A549 (cell line): ENCODE measurements around the gene CHST11.

Experiments
- BCL3 ChIP-seq: fragments of >200 bp; sonication (Bioruptor Twin); formaldehyde crosslinking; IDR thresholded peaks from 3 replicates; pipeline ENCODE4 v1.6.1; 2016
- EHMT2 ChIP-seq: fragments of 200-600 bp; sonication (generic); IDR thresholded peaks from 2 replicates; pipeline ENCODE4 v1.6.1; 2016; ENCODE audit warnings: antibody characterized with exemption, low read depth, mild to moderate bottlenecking, moderate library complexity
- EP300 ChIP-seq, 2 experiments: fragments of >200 bp; sonication (Bioruptor Twin); formaldehyde crosslinking; IDR thresholded peaks; 2 replicates in 1 of 2; 3 replicates in 1 of 2; pipeline ENCODE4 v1.6.1; 2016 to 2017
- HDAC2 ChIP-seq: fragments of 200-600 bp; sonication (generic); IDR thresholded peaks from 2 replicates; pipeline ENCODE4 v1.6.1; 2016
- HMGXB4 ChIP-seq: fragments of 250-450 bp; sonication (Bioruptor Pico); IDR thresholded peaks from 2 replicates; pipeline ENCODE4 v1.5.0; 2021; ENCODE audit warnings: mild to moderate bottlenecking, moderate library complexity, borderline replicate concordance
- MYC ChIP-seq: IDR thresholded peaks from 2 replicates; pipeline ENCODE4 v1.6.1; 2012; ENCODE audit warnings: mild to moderate bottlenecking, inconsistent platforms, low read length, improper control_type of control experiment, borderline replicate concordance
- POLR2A ChIP-seq: IDR thresholded peaks from 2 replicates; pipeline ENCODE4 v1.6.1; 2012; ENCODE audit warnings: mild to moderate bottlenecking, low read length
- RAD21 ChIP-seq, 2 experiments: fragments of >200 bp in 1 of 2; sonication (Bioruptor Twin) in 1 of 2; formaldehyde crosslinking in 1 of 2; IDR thresholded peaks in 1 of 2; conservative IDR thresholded peaks in 1 of 2; 2 replicates in 1 of 2; 3 replicates in 1 of 2; pipeline ENCODE4 v1.6.1; 2012 to 2018; ENCODE audit warnings: inconsistent platforms in 1 of 2
- ZFP36 ChIP-seq: fragments of 450-650 bp; IDR thresholded peaks from 2 replicates; pipeline ENCODE4 v1.6.1; 2014; ENCODE audit warnings: borderline replicate concordance; ENCODE audit not compliant: partially characterized antibody
- TF ChIP-seq, protein P1 (sequence below): IDR thresholded peaks from 2 replicates; pipeline ENCODE4 v1.6.1; 2012
- TF ChIP-seq, protein P2 (sequence below): fragments of >200 bp; sonication (Bioruptor Twin); formaldehyde crosslinking; IDR thresholded peaks from 3 replicates; pipeline ENCODE4 v1.5.1; 2016
- TF ChIP-seq, protein P3 (sequence below): fragments of 200-600 bp; sonication (generic); IDR thresholded peaks from 2 replicates; pipeline ENCODE4 v1.6.1; 2016; ENCODE audit warnings: antibody characterized with exemption, mild to moderate bottlenecking, moderate library complexity

- TF ChIP-seq, protein P1, sequence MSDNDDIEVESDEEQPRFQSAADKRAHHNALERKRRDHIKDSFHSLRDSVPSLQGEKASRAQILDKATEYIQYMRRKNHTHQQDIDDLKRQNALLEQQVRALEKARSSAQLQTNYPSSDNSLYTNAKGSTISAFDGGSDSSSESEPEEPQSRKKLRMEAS, result no peak
- TF ChIP-seq, protein P2, sequence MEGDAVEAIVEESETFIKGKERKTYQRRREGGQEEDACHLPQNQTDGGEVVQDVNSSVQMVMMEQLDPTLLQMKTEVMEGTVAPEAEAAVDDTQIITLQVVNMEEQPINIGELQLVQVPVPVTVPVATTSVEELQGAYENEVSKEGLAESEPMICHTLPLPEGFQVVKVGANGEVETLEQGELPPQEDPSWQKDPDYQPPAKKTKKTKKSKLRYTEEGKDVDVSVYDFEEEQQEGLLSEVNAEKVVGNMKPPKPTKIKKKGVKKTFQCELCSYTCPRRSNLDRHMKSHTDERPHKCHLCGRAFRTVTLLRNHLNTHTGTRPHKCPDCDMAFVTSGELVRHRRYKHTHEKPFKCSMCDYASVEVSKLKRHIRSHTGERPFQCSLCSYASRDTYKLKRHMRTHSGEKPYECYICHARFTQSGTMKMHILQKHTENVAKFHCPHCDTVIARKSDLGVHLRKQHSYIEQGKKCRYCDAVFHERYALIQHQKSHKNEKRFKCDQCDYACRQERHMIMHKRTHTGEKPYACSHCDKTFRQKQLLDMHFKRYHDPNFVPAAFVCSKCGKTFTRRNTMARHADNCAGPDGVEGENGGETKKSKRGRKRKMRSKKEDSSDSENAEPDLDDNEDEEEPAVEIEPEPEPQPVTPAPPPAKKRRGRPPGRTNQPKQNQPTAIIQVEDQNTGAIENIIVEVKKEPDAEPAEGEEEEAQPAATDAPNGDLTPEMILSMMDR, result no peak
- TF ChIP-seq MYC, result no peak
- TF ChIP-seq POLR2A, result no peak
- no peak for TF ChIP-seq HDAC2
- TF ChIP-seq ZFP36, result no peak
- TF ChIP-seq HMGXB4 (CRISPR knock-in tag), result no peak
- no peak for TF ChIP-seq EHMT2
- TF ChIP-seq BCL3, result no peak
- no peak for TF ChIP-seq RAD21 (conservative IDR thresholded peaks at IDR 0.05 in 1 of 2, IDR thresholded peaks at IDR 0.05 in 1 of 2)
- TF ChIP-seq, protein P3, sequence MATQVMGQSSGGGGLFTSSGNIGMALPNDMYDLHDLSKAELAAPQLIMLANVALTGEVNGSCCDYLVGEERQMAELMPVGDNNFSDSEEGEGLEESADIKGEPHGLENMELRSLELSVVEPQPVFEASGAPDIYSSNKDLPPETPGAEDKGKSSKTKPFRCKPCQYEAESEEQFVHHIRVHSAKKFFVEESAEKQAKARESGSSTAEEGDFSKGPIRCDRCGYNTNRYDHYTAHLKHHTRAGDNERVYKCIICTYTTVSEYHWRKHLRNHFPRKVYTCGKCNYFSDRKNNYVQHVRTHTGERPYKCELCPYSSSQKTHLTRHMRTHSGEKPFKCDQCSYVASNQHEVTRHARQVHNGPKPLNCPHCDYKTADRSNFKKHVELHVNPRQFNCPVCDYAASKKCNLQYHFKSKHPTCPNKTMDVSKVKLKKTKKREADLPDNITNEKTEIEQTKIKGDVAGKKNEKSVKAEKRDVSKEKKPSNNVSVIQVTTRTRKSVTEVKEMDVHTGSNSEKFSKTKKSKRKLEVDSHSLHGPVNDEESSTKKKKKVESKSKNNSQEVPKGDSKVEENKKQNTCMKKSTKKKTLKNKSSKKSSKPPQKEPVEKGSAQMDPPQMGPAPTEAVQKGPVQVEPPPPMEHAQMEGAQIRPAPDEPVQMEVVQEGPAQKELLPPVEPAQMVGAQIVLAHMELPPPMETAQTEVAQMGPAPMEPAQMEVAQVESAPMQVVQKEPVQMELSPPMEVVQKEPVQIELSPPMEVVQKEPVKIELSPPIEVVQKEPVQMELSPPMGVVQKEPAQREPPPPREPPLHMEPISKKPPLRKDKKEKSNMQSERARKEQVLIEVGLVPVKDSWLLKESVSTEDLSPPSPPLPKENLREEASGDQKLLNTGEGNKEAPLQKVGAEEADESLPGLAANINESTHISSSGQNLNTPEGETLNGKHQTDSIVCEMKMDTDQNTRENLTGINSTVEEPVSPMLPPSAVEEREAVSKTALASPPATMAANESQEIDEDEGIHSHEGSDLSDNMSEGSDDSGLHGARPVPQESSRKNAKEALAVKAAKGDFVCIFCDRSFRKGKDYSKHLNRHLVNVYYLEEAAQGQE, result no peak
- no peak for TF ChIP-seq EP300 (IDR thresholded peaks at IDR 0.05)
Measured at GRCh38 chr12:104608998-104609397, 152.2 kb downstream of the CHST11 start.
